Upper lobe of left lung (tissue), 6 donors: ENCODE measurements around the gene CABCOCO1. TPM values are rescaled to one million over a fixed set of nuclear protein-coding genes. Genes with fewer than 3 reads are reported as not detected.

Source experiments
- ATAC-seq, 2 donors: fragments of 200-7000 bp; cut with Tn5 transposase; one replicate each; pipeline ENCODE4 v1.9.1; 2022; ENCODE audit warnings: mild to moderate bottlenecking in 2 of 2, moderate library complexity in 2 of 2; ENCODE audit not compliant: low FRiP score in 2 of 2
- DNase-seq, 2 donors: peaks; one replicate each; pipeline ENCODE4 v3.0.0-alpha.2; 2019 to 2020
- H3K27ac ChIP-seq, 4 donors: fragments of 200-600 bp; sonication (generic); one replicate each; pipeline ENCODE4 v1.5.1; 2016 to 2019
- H3K27me3 ChIP-seq, 4 donors: fragments of 200-600 bp; sonication (generic); one replicate each; pipeline ENCODE4 v1.5.1; 2017 to 2019
- H3K36me3 ChIP-seq, 4 donors: fragments of 200-600 bp; sonication (generic); one replicate each; pipeline ENCODE4 v1.5.1; 2016 to 2019
- H3K4me1 ChIP-seq, 4 donors: fragments of 200-600 bp; sonication (generic); one replicate each; pipeline ENCODE4 v1.5.1; 2018 to 2019
- H3K4me3 ChIP-seq, 4 donors: fragments of 200-600 bp; sonication (generic); one replicate each; pipeline ENCODE4 v1.5.1; 2017 to 2019; ENCODE audit warnings: mild to moderate bottlenecking in 2 of 4, moderate library complexity in 1 of 4
- H3K9me3 ChIP-seq, 4 donors: fragments of 200-600 bp; sonication (generic); one replicate each; pipeline ENCODE4 v1.5.1; 2018 to 2019
- EP300 ChIP-seq, 4 donors: sonication (generic); formaldehyde crosslinking; IDR thresholded peaks; one replicate each; pipeline ENCODE4 v1.5.1; 2017; ENCODE audit warnings: antibody characterized with exemption in 4 of 4, control low read depth in 2 of 4
- POLR2A ChIP-seq, 4 donors: fragments of 450-650 bp; IDR thresholded peaks; one replicate each; pipeline ENCODE4 v1.5.1; 2016 to 2017; ENCODE audit warnings: antibody characterized with exemption in 4 of 4, mild to moderate bottlenecking in 2 of 4
- POLR2AphosphoS5 ChIP-seq, 2 donors: sonication (generic); formaldehyde crosslinking; IDR thresholded peaks; one replicate each; pipeline ENCODE4 v1.5.1; 2017; ENCODE audit warnings: antibody characterized with exemption in 2 of 2
- WGBS, 2 donors: methylation state at CpG; one replicate each; pipeline ENCODE4 v1.1.5; 2017 to 2018; 5-methylcytosine and 5-hydroxymethylcytosine counted together
- total RNA-seq, 6 donors: library from RNA; depleted of rRNA in 4 of 6; stranded (reverse); fragments of >200 nt in 4 of 6; gene quantifications; one replicate each; pipeline versions ENCODE4 v1.1.0 to v1.2.1, GENCODE V29; 2016 to 2021
- TF ChIP-seq, protein P1 (sequence below), 6 experiments: fragments of 450-650 bp in 4 of 6; fragments of 200-600 bp in 2 of 6; sonication (generic) in 2 of 6; IDR thresholded peaks; one replicate each; pipeline ENCODE4 v1.5.1; 2016 to 2019; ENCODE audit warnings: antibody characterized with exemption in 6 of 6
- donor health status: DM: no; HTN: no; CAD: no; lungs with moderate emphysema.
- donor health status: DM: no; HTN: yes; CAD: no; lungs with severe emphysema.

CABCOCO1 gene
- total RNA-seq, 6 donors from 2014 or later: 1.3 to 12.2 (median 2.3) TPM; not detected in 1

DNA sequence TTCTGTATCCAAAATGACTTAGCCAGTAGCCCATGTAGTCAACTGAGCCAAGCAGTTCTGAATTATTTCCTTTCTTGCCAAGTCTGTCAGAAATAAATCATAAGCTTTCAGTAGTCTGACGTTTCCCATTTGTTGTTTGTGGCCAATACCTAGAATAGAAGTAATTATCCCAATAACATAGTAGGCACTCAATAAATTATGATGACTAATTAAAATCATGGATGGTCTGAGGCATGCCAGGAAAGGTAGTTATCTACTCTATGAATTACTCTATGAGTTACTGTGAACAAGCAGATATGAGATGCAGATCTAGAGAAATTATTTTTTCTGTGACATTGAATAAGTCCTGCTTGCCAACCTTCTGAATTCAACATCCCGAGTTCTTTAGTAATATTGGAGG, 2.3 kb downstream of the CABCOCO1 start:
- DNase-seq (no peak), ATAC-seq (no peak)
- WGBS, 2 donors: 55 to 64% methylated on average over 2 of the region's 2 CpGs
- TF ChIP-seq POLR2A (IDR thresholded peaks at IDR 0.05): no peak
- TF ChIP-seq, protein P1, sequence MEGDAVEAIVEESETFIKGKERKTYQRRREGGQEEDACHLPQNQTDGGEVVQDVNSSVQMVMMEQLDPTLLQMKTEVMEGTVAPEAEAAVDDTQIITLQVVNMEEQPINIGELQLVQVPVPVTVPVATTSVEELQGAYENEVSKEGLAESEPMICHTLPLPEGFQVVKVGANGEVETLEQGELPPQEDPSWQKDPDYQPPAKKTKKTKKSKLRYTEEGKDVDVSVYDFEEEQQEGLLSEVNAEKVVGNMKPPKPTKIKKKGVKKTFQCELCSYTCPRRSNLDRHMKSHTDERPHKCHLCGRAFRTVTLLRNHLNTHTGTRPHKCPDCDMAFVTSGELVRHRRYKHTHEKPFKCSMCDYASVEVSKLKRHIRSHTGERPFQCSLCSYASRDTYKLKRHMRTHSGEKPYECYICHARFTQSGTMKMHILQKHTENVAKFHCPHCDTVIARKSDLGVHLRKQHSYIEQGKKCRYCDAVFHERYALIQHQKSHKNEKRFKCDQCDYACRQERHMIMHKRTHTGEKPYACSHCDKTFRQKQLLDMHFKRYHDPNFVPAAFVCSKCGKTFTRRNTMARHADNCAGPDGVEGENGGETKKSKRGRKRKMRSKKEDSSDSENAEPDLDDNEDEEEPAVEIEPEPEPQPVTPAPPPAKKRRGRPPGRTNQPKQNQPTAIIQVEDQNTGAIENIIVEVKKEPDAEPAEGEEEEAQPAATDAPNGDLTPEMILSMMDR (IDR thresholded peaks at IDR 0.05): no peak
- TF ChIP-seq POLR2AphosphoS5 (IDR thresholded peaks at IDR 0.05): no peak
- TF ChIP-seq EP300 (IDR thresholded peaks at IDR 0.05): no peak
- Histone ChIP-seq H3K4me3 (no peak overlapping the region), H3K27me3 (no peaks in the 10 kb centered on the region), H3K36me3 (no peaks in the 10 kb centered on the region), H3K9me3 (no peaks in the 10 kb centered on the region), H3K4me1 (peaks cover 0 to 10% (median 3%) of the 10 kb centered on the region in 4 donors), H3K27ac (no peak overlapping the region)

DNA sequence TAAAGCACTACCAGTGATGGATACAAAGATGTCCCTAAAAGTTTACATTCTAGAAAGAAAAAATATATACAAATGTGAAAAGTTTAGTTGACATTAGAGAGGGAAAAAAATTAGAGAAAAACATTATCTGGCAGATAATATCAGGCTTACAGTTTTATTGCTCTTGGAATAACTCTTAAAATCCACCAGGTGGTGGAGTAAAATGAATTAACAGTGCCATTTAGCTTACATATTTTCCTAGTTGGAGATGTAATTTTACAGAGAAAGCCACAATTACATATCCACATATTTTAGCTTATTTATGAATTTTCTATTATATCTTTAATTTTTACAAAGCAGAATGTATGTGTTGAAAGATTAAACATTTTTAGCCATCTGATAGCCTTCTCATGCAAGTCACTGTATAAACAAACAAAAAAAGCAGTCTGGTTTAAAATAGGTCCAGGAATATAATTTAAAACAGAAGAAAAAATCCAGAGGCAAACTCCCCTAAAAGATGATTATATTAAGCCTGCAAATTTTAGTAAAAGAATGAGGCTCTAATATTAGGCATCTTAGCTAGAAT, 6.5 kb downstream of the CABCOCO1 start:
- no peak for ATAC-seq
- TF ChIP-seq, protein P1 (IDR thresholded peaks at IDR 0.05): no peak
- TF ChIP-seq POLR2AphosphoS5 (IDR thresholded peaks at IDR 0.05) (no peak), POLR2A (IDR thresholded peaks at IDR 0.05) (no peak), EP300 (IDR thresholded peaks at IDR 0.05) (no peak)
- Histone ChIP-seq H3K4me1 (no peaks in the 10 kb centered on the region), H3K9me3 (no peaks in the 10 kb centered on the region), H3K4me3 (no peak overlapping the region), H3K27me3 (no peaks in the 10 kb centered on the region), H3K36me3 (no peaks in the 10 kb centered on the region), H3K27ac (no peak overlapping the region)
- DNase-seq: no peak

DNA sequence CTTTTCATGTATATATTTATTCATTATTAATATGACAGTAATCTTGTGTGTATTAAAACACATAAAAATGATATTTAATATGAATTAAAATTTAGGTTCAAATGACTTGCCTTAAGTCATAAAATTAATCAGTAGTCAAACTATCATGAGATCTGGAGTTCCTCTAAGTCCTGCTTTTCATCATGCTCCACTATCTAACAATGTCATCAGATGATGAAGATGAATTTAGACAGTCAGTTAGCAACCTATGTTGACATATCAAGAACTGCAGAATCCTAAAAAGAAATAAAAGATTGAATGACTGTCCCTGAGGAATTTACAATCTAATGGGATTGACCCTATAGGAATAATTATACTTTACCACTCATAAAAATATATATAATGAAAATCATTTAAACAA, 7.1 kb downstream of the CABCOCO1 start:
- TF ChIP-seq POLR2AphosphoS5 (IDR thresholded peaks at IDR 0.05) (no peak), POLR2A (IDR thresholded peaks at IDR 0.05) (no peak), EP300 (IDR thresholded peaks at IDR 0.05) (no peak)
- TF ChIP-seq, protein P1 (IDR thresholded peaks at IDR 0.05): no peak
- Histone ChIP-seq H3K4me1 (no peaks in the 10 kb centered on the region), H3K27me3 (no peaks in the 10 kb centered on the region), H3K27ac (no peak overlapping the region), H3K36me3 (no peaks in the 10 kb centered on the region), H3K4me3 (no peak overlapping the region), H3K9me3 (no peaks in the 10 kb centered on the region)
- DNase-seq (no peak), ATAC-seq (no peak)

DNA sequence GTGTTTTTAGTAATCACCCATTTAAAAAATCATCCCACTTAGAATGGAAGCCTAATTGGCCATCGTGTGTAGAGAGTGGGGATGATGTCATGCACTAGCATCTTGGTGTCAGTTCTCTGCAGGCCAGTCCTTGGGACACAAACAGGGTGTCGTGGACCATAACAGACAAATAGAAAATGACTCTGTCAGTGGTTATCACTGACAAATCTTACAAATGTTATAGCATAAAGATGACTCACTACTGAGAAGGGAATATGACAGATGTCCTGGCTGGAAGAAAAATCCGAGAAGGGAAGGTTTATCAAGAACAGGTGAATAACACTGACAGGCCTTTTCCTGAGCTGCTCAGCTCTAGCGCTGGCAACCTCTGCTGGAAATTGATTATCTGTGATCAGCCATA, 10.6 kb downstream of the CABCOCO1 start:
- no peak for ATAC-seq
- no peak for DNase-seq
- Histone ChIP-seq H3K27ac (no peak overlapping the region), H3K9me3 (no peaks in the 10 kb centered on the region), H3K36me3 (no peaks in the 10 kb centered on the region), H3K27me3 (no peaks in the 10 kb centered on the region), H3K4me3 (no peak overlapping the region), H3K4me1 (no peaks in the 10 kb centered on the region)
- 86 to 89% methylated on average over 4 of the region's 4 CpGs for WGBS, 2 donors
- no peak for TF ChIP-seq POLR2AphosphoS5 (IDR thresholded peaks at IDR 0.05)
- TF ChIP-seq EP300 (IDR thresholded peaks at IDR 0.05): no peak
- TF ChIP-seq, protein P1 (IDR thresholded peaks at IDR 0.05): no peak
- TF ChIP-seq POLR2A (IDR thresholded peaks at IDR 0.05): no peak

DNA sequence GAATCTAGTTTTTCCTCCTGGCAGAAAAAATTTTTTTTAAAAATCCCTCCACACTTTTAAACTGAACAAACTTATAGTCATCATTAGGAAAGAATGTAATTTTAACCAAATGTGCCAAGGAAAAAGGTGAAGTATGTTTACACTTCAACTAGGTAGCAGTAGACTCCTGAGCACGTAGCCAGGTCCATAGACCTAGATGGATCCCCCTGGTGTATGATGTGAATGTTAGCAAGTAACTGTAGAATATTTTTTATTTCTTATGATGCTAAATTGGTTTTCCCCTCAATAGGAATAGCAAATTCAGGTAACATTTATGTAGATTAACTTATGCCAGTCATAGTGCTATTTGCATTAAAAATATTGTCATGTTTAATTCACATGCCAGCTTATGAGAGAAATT, 19.6 kb downstream of the CABCOCO1 start:
- no peak overlapping the region for H3K27ac ChIP-seq
- no peak for TF ChIP-seq EP300 (IDR thresholded peaks at IDR 0.05)
- TF ChIP-seq, protein P1 (IDR thresholded peaks at IDR 0.05): no peak
- no peak for TF ChIP-seq POLR2A (IDR thresholded peaks at IDR 0.05)
- no peak for TF ChIP-seq POLR2AphosphoS5 (IDR thresholded peaks at IDR 0.05)
- WGBS, 2 donors: 53 to 57% methylated on average over 1 of the region's 1 CpG
- no peaks in the 10 kb centered on the region for H3K27me3 ChIP-seq
- no peaks in the 10 kb centered on the region for H3K4me1 ChIP-seq
- ATAC-seq (no peak), DNase-seq (no peak)
- H3K36me3 ChIP-seq: no peaks in the 10 kb centered on the region
- no peak overlapping the region for H3K4me3 ChIP-seq
- H3K9me3 ChIP-seq: no peaks in the 10 kb centered on the region
